Measurements from ENCODE around the gene ARHGAP11A.
"Not testable (repeated sequence)": the region's sequence is repeated elsewhere in the genome, so short reads cannot be mapped to it uniquely, and the experiment has no call there.

The ARHGAP11A gene

GRCh38 chr15:32615051-32615870 lies at the start of gene ARHGAP11A:
TSS of gene ARHGAP11A (plus strand) at chr15:32615504. CDS start at chr15:32616212, 708 bp downstream.
- not testable (repeated sequence) for DNase-seq

- DNase-seq: not testable (repeated sequence)
These were observed 46.3 kb upstream of the ARHGAP11A start for GRCh38 chr15:32568988-32569387.

DNA sequence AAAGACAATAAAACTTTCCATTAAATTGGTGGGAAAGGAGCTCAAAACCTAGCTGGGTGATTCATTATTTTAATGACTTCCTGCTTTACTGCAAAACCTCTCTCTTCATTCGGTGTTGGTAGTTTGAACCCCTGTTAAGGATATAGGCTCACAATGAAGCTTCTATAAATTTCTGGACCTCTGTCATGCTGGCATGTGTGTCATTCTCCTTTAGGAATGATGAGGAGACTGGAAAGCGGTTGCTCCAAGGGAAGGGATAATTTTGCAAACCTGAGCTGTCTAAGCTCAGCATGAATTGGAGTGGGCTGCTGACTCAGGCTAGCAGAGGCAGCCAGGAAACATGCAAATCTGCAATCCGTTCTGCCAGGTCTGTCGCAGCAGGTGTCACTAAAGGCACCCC lies 36.8 kb upstream of the ARHGAP11A start:
- not testable (repeated sequence) for DNase-seq

GRCh38 chr15:32585844-32586243 lies 29.5 kb upstream of the ARHGAP11A start:
- DNase-seq: not testable (repeated sequence)

- not testable (repeated sequence) for DNase-seq
These were observed 22.2 kb upstream of the ARHGAP11A start, which contains the start of gene GOLGA8N for GRCh38 chr15:32593151-32593550. TSS of gene GOLGA8N (plus strand) at chr15:32593456.

DNA sequence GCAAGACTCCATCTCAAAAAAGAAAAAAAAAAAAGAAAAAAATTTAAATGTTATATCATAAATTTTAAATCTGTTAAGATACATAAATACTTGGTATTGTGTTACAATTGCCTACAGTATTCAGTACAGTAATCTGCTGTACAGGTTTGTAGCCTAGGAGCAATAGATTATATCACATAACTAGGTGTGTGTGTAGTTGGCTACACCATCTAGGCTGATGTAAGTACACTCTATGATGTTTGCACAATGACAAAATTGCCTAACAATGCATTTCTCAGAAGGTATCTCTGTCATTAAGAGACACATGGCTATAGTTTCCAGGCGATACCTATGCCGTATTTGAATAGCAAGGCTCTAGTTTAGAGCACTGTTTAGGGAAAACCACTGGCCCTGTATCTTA lies 5.8 kb upstream of the ARHGAP11A start:
- DNase-seq: not testable (repeated sequence)

DNA sequence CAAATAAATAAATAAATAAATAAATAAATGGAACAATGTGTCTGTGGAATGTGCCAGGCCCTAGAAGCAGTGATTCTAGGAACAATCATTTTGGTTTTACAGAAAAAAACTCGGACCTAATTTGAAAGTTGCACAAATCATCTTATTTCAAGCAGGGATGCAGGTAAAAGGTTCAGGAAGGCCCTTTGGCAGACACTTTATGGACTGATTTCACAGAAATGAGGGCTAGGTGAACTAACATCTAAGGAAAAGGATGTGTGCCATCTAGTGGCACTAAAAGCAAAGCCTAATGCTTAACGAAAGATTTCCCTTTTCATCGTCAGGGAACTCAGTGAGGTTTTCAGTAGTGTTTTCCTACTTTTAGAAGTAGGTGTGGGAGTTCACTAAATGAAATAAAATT lies 4.6 kb upstream of the ARHGAP11A start:
- not testable (repeated sequence) for DNase-seq

DNA sequence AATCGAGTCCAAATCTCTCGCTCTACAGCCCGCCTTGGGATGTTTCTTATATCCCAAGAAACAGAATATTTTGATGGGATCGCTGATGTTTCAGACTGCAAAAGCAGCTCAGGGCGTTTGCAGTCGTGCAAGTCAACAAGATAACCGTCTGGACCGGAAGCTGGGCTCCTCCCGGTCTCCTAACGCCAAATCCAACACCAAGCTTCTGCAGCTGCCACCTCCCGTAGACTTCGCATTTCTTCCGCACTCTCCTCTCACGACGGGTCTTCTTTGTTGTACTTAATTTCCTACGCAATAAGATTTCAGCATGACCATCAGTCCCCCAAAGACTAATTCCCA lies 623 bp upstream of the ARHGAP11A start:
- not testable (repeated sequence) for DNase-seq

DNA sequence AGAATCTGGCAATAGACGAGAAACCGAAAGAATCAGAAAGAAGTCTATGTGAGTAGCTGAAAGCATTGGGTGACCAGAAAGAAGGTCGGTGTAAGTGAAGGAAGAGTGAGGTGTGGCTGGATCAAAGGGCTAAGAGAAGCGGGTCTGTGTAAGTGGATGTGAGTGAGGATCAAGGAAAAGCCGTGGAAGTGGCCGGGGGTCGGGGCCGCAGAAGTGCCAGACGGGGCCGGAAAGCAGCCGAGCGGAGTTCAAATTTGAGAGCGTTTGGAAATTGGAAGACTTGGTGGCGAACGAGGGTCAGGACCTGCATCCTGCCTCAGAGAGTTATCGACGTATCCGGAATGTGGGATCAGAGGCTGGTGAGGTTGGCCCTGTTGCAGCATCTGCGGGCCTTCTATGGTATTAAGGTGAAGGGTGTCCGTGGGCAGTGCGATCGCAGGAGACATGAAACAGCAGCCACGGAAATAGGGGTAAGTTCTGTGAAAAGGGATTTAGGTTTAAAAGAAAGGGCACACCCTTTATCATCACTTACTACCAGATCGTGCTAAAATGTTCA lies 645 bp downstream of the ARHGAP11A start:
- not testable (repeated sequence) for DNase-seq

DNA sequence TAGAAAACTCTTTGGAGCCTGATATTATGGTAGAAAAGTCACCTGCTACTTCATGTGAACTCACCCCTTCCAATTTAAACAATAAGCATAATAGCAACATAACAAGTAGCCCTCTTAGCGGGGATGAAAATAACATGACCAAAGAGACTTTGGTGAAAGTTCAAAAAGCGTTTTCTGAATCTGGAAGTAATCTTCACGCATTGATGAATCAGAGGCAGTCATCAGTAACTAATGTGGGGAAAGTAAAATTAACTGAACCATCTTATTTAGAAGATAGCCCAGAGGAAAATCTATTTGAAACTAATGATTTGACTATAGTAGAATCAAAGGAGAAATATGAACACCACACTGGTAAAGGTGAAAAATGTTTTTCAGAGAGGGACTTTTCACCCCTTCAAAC lies 21.1 kb downstream of the ARHGAP11A start:
- no peak for DNase-seq

DNA sequence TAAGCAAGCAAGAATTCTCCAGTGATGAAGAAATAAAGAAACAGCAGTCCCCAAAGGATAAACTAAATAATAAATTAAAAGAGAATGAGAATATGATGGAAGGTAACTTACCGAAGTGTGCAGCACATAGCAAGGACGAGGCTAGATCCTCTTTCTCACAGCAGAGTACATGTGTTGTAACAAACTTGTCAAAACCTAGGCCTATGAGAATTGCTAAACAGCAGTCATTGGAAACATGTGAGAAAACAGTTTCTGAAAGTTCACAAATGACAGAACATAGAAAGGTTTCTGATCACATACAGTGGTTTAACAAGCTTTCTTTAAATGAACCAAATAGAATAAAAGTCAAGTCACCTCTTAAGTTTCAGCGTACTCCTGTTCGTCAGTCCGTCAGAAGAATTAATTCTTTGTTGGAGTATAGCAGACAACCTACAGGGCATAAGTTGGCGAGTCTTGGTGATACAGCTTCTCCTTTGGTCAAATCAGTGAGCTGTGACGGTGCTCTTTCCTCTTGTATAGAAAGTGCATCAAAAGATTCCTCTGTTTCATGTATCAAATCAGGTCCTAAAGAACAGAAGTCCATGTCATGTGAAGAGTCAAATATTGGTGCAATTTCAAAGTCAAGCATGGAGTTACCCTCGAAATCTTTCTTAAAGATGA lies 21.7 kb downstream of the ARHGAP11A start:
- no peak for DNase-seq

- DNase-seq: no peak
These were observed 22.4 kb downstream of the ARHGAP11A start for GRCh38 chr15:32637704-32638103.

- peak in 55 of 58 donors; percentile 22 to 84 (median 66) for DNase-seq
These were observed 26.3 kb downstream of the ARHGAP11A start, which contains the start of gene SCG5 for GRCh38 chr15:32641517-32642059. TSS of gene SCG5 (plus strand) at chr15:32641710. CDS start at chr15:32643593, 1,883 bp downstream.

- DNase-seq: no peak
These were observed 27.5 kb downstream of the ARHGAP11A start for GRCh38 chr15:32642667-32643435.

GRCh38 chr15:32643907-32644445 lies 28.7 kb downstream of the ARHGAP11A start:
- no peak for DNase-seq

GRCh38 chr15:32646291-32646690 lies 31.0 kb downstream of the ARHGAP11A start:
- DNase-seq: no peak

GRCh38 chr15:32649342-32649741 lies 34.0 kb downstream of the ARHGAP11A start:
- no peak for DNase-seq

- peak in 27 of 58 donors; percentile 4 to 60 (median 20) for DNase-seq
These were observed 36.0 kb downstream of the ARHGAP11A start for GRCh38 chr15:32651229-32651837.

DNA sequence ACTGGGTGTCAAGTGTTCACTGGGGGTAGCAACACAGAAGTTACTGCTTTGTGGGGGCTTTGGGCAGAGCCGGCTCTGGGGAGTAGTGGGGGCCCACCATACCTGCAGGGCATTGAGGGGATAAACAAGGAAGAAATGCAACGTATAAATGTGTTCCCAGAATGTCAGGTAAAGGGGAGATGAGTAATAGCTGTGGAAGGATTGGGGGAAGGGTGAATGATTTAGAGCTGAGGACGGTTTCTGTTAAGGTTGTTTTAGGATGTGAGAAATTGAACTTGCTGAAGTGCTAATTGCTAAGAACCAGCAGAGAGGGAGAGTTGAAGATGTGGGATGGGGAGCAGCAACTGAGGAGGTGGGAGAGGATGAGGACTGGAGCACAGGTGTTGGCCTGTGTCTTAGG lies 36.9 kb downstream of the ARHGAP11A start:
- DNase-seq: no peak

DNA sequence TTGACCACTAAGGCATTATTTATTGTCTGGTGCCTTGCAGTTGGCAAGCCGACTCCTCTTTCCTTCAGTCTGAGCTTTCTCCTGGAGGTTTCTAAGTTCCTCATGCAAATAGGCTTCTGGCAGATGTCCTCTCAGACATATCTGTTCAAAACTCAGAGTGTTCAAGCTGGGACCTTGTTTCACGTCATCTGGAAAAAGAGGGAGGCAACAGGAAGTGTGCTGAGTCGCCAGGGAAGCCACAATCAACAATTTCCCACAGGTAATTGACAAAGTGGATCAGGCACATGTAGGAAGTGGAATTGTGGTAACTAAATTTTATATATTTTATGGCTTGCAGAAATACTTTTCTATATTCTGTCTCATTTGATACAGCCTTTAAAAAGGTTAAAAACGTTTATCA lies 40.8 kb downstream of the ARHGAP11A start:
- DNase-seq: no peak

Measured in anterior cingulate cortex (tissue), 58 donors.